T-helper 1 cell (primary cell): ENCODE results near the gene PDCD7.
A peak's percentile ranks its signal among the peaks of the same experiment; 100 is the strongest.
"Not testable (repeated sequence)": the region's sequence is repeated elsewhere in the genome, so short reads cannot be mapped to it uniquely, and the experiment has no call there.

Experiments
- DNase-seq, 5 donors: peaks; one replicate each; pipeline ENCODE4 v3.0.0-alpha.2; 2012 to 2020
- total RNA-seq, 4 donors: gene quantifications; one replicate each; lab custom pipeline; 2026; lab: John Stamatoyannopoulos, UW

Gene PDCD7
- 25.4 to 33.3 (median 27.3) reads per million in 4 donors for total RNA-seq

- peak; percentile 51 to 93 (median 74) for DNase-seq
Measured at GRCh38 chr15:65133548-65134200, at the start of gene PDCD7. Gene PDCD7, minus strand, starts transcription at chr15:65133808. Its CDS starts 27 bp downstream, at chr15:65133781.

- no peak for DNase-seq
Measured at GRCh38 chr15:65182538-65182937, 48.9 kb upstream of the PDCD7 start.

GRCh38 chr15:65181582-65182353 lies 48.2 kb upstream of the PDCD7 start:
- not testable (repeated sequence) for DNase-seq

- no peak for DNase-seq
Measured at GRCh38 chr15:65180167-65180566, 46.6 kb upstream of the PDCD7 start.

- no peak for DNase-seq
Measured at GRCh38 chr15:65177901-65178300, 44.3 kb upstream of the PDCD7 start.

- DNase-seq = no peak
Measured at GRCh38 chr15:65176056-65176455, 42.4 kb upstream of the PDCD7 start.

- no peak for DNase-seq
Measured at GRCh38 chr15:65175511-65175910, 41.9 kb upstream of the PDCD7 start.

- no peak for DNase-seq
Measured at GRCh38 chr15:65174509-65174908, 40.9 kb upstream of the PDCD7 start.

- no peak for DNase-seq
Measured at GRCh38 chr15:65172531-65172930, 38.9 kb upstream of the PDCD7 start.

- no peak for DNase-seq
Measured at GRCh38 chr15:65171428-65171827, 37.8 kb upstream of the PDCD7 start.

GRCh38 chr15:65165875-65166274 lies 32.3 kb upstream of the PDCD7 start:
- no peak for DNase-seq

- no peak for DNase-seq
Measured at GRCh38 chr15:65164139-65164538, 30.5 kb upstream of the PDCD7 start.

GRCh38 chr15:65163041-65163440 lies 29.4 kb upstream of the PDCD7 start:
- no peak for DNase-seq

GRCh38 chr15:65156692-65157091 lies 23.1 kb upstream of the PDCD7 start:
- DNase-seq = no peak

- DNase-seq = no peak
Measured at GRCh38 chr15:65154720-65155119, 21.1 kb upstream of the PDCD7 start.

GRCh38 chr15:65147902-65148301 lies 14.3 kb upstream of the PDCD7 start:
- DNase-seq = no peak

- DNase-seq = no peak
Measured at GRCh38 chr15:65146438-65146837, 12.8 kb upstream of the PDCD7 start.

GRCh38 chr15:65138631-65139030 lies 5.0 kb upstream of the PDCD7 start:
- not testable (repeated sequence) for DNase-seq

GRCh38 chr15:65137893-65138292 lies 4.3 kb upstream of the PDCD7 start:
- DNase-seq = not testable (repeated sequence)

- not testable (repeated sequence) for DNase-seq
Measured at GRCh38 chr15:65137089-65137488, 3.5 kb upstream of the PDCD7 start.

GRCh38 chr15:65134538-65134937 lies 930 bp upstream of the PDCD7 start:
- no peak for DNase-seq

- DNase-seq = peak in 2 of 5 donors; percentile 9 to 12
Measured at GRCh38 chr15:65132878-65133547, 595 bp downstream of the PDCD7 start.

- DNase-seq = no peak
Measured at GRCh38 chr15:65130941-65131340, 2.7 kb downstream of the PDCD7 start.

GRCh38 chr15:65115542-65115941 lies 18.1 kb downstream of the PDCD7 start:
- no peak for DNase-seq
